GM23338 (cell line): ENCODE results near the gene GPC6. TPM values are rescaled to one million over a fixed set of nuclear protein-coding genes. Genes with fewer than 3 reads are reported as not detected.

Experiments
- ATAC-seq: fragments of 200-7000 bp; cut with Tn5 transposase; 3 replicates; pipeline ENCODE4 v1.9.1; 2020
- DNase-seq: peaks from one replicate; pipeline ENCODE4 v3.0.0-alpha.2; 2015; ENCODE audit warnings: low spot score
- H2AFZ ChIP-seq: fragments of 200-600 bp; sonication (generic); 2 replicates; pipeline ENCODE4 v1.8.0; 2016; ENCODE audit warnings: antibody characterized with exemption, mild to moderate bottlenecking, moderate library complexity
- H3F3A ChIP-seq: fragments of 200-600 bp; sonication (generic); replicated peaks from 2 replicates; pipeline ENCODE4 v1.8.0; 2017; ENCODE audit warnings: antibody characterized with exemption, mixed run types, low read depth
- H3K27ac ChIP-seq: fragments of 200-600 bp; sonication (generic); 2 replicates; pipeline ENCODE4 v1.6.1; 2016; ENCODE audit warnings: low read depth
- H3K27me3 ChIP-seq: fragments of 200-600 bp; sonication (generic); 2 replicates; pipeline ENCODE4 v1.8.0; 2016; ENCODE audit warnings: mild to moderate bottlenecking, mixed run types, moderate library complexity; ENCODE audit not compliant: insufficient read depth
- H3K36me3 ChIP-seq: fragments of 200-600 bp; sonication (generic); 2 replicates; pipeline ENCODE4 v1.8.0; 2016; ENCODE audit warnings: mild to moderate bottlenecking; ENCODE audit not compliant: insufficient read depth
- H3K4me1 ChIP-seq: fragments of 200-600 bp; sonication (generic); 2 replicates; pipeline ENCODE4 v1.8.0; 2016; ENCODE audit warnings: mild to moderate bottlenecking, moderate library complexity; ENCODE audit not compliant: insufficient read depth
- H3K4me2 ChIP-seq: fragments of 200-600 bp; sonication (generic); 2 replicates; pipeline ENCODE4 v1.7.1; 2017; ENCODE audit warnings: mixed run types
- H3K4me3 ChIP-seq: fragments of 200-600 bp; sonication (generic); 2 replicates; pipeline ENCODE4 v1.6.1; 2016; ENCODE audit warnings: mixed run types
- H3K79me2 ChIP-seq: fragments of 200-600 bp; sonication (generic); replicated peaks from 2 replicates; pipeline ENCODE4 v1.8.0; 2017; ENCODE audit warnings: mild to moderate bottlenecking; ENCODE audit not compliant: insufficient read depth
- H3K9me2 ChIP-seq: fragments of 200-600 bp; sonication (generic); 2 replicates; pipeline ENCODE4 v1.8.0; 2017; ENCODE audit not compliant: insufficient read depth
- H4K20me1 ChIP-seq: fragments of 200-600 bp; sonication (generic); replicated peaks from 2 replicates; pipeline ENCODE4 v1.8.0; 2017; ENCODE audit warnings: mild to moderate bottlenecking; ENCODE audit not compliant: insufficient read depth
- H3K27ac Mint-ChIP-seq: 2 replicates; pipeline ENCODE4 v1.8.0; 2020; ENCODE audit warnings: inconsistent platforms, mild to moderate bottlenecking, moderate library complexity, mixed read lengths
- H3K27me3 Mint-ChIP-seq: 3 replicates; pipeline ENCODE4 v1.8.0; 2022; ENCODE audit warnings: low read depth, mild to moderate bottlenecking, moderate library complexity, mixed read lengths, inconsistent platforms; ENCODE audit not compliant: insufficient read depth, poor library complexity
- H3K36me3 Mint-ChIP-seq: 3 replicates; pipeline ENCODE4 v1.8.0; 2021; ENCODE audit warnings: low read depth, mild to moderate bottlenecking, inconsistent platforms, moderate library complexity, mixed read lengths
- H3K4me1 Mint-ChIP-seq: 3 replicates; pipeline ENCODE4 v1.8.0; 2020; ENCODE audit warnings: mild to moderate bottlenecking, inconsistent platforms, mixed read lengths
- H3K4me3 Mint-ChIP-seq: 3 replicates; pipeline ENCODE4 v1.8.0; 2021; ENCODE audit warnings: moderate library complexity, mild to moderate bottlenecking, inconsistent platforms, mixed read lengths
- H3K9me3 Mint-ChIP-seq: 3 replicates; pipeline ENCODE4 v1.8.0; 2020; ENCODE audit warnings: moderate library complexity, mild to moderate bottlenecking, inconsistent platforms, mixed read lengths
- EZH2 ChIP-seq: fragments of 200-600 bp; sonication (generic); IDR thresholded peaks from one replicate; pipeline ENCODE4 v1.8.0; 2017; ENCODE audit warnings: antibody characterized with exemption, mild to moderate bottlenecking, low read depth; ENCODE audit not compliant: unreplicated experiment
- EZH2phosphoT487 ChIP-seq: fragments of 200-600 bp; sonication (generic); IDR thresholded peaks from one replicate; pipeline ENCODE4 v1.8.1; 2018; ENCODE audit warnings: antibody characterized with exemption; ENCODE audit not compliant: unreplicated experiment
- NANOG ChIP-seq: IDR thresholded peaks from 2 replicates; pipeline ENCODE4 v1.6.1; 2016; ENCODE audit warnings: antibody characterized with exemption, borderline replicate concordance
- STAT1 ChIP-seq: IDR thresholded peaks from one replicate; pipeline ENCODE4 v1.6.1; 2016; ENCODE audit warnings: antibody characterized with exemption; ENCODE audit not compliant: unreplicated experiment
- ZNF114 ChIP-seq: fragments of 250-450 bp; sonication (Bioruptor Pico); IDR thresholded peaks from 2 replicates; pipeline ENCODE4 v1.5.0; 2020; ENCODE audit warnings: mild to moderate bottlenecking, moderate library complexity
- polyA plus RNA-seq: library from polyadenylated mRNA; unstranded; fragments of >200 nt; fragmentation: Nextera tagmentation; extraction: Ambion mirVana; gene quantifications from 2 replicates; pipeline ENCODE4 v1.2.1, GENCODE V29; 2016
- total RNA-seq: library from RNA; depleted of rRNA; stranded (reverse); fragments of >200 nt; shearing (Covaris generic); gene quantifications from 2 replicates; pipeline ENCODE4 v1.2.3, GENCODE V29; 2014
- TF ChIP-seq, protein P1 (sequence below): IDR thresholded peaks from 2 replicates; pipeline ENCODE4 v1.6.1; 2016; ENCODE audit warnings: antibody characterized with exemption
- TF ChIP-seq, protein P2 (sequence below): fragments of 250-450 bp; sonication (Bioruptor Pico); IDR thresholded peaks from 2 replicates; pipeline ENCODE4 v1.5.0; 2020; ENCODE audit warnings: mild to moderate bottlenecking, moderate library complexity
- TF ChIP-seq, protein P3 (sequence below): IDR thresholded peaks from one replicate; pipeline ENCODE4 v1.6.1; 2018; ENCODE audit warnings: antibody characterized with exemption; ENCODE audit not compliant: unreplicated experiment

GPC6 gene
- total and polyA plus RNA-seq, 2 experiments from 2014 or later = 6.4 to 28.6 TPM

DNA sequence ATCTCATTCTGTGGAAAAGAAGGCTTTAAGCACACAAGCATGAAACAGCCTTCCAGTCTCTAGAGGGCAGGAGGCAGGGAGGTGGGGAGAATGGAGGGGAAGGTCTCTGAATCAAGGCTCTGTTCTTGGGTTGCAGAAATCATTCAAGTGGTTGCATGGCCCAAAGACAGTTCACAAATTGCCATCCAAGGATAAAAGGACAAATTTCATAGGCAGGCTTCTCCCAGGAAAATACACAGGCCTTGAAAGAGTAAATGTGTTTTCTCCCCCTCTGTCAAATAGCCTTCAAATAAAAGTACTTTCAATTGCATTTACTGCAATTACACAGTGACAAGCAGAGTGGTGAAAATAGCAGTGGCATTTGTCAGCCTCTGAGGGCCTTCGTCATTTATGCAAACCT is 802.0 kb downstream of the GPC6 start:
- Mint-ChIP-seq H3K27ac (no peak overlapping the region), H3K36me3 (no peaks in the 10 kb centered on the region), H3K27me3 (peaks cover 2% of the 10 kb centered on the region), H3K4me3 (no peak overlapping the region), H3K4me1 (peaks cover 14% of the 10 kb centered on the region), H3K9me3 (no peaks in the 10 kb centered on the region)
- Histone ChIP-seq H3K27ac (no peak overlapping the region), H3K4me3 (no peak overlapping the region), H3F3A (no peaks in the 10 kb centered on the region), H2AFZ (no peak overlapping the region), H3K4me1 (peaks cover 8% of the 10 kb centered on the region), H4K20me1 (no peaks in the 10 kb centered on the region), H3K79me2 (no peaks in the 10 kb centered on the region), H3K36me3 (no peaks in the 10 kb centered on the region), H3K27me3 (no peaks in the 10 kb centered on the region), H3K4me2 (no peak overlapping the region), H3K9me2 (no peaks in the 10 kb centered on the region)
- ATAC-seq (peak; percentile 31; the same call in 1 of the 3 replicates), DNase-seq (no peak)
- TF ChIP-seq, protein P1, sequence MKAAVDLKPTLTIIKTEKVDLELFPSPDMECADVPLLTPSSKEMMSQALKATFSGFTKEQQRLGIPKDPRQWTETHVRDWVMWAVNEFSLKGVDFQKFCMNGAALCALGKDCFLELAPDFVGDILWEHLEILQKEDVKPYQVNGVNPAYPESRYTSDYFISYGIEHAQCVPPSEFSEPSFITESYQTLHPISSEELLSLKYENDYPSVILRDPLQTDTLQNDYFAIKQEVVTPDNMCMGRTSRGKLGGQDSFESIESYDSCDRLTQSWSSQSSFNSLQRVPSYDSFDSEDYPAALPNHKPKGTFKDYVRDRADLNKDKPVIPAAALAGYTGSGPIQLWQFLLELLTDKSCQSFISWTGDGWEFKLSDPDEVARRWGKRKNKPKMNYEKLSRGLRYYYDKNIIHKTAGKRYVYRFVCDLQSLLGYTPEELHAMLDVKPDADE = no peak
- TF ChIP-seq, protein P2, sequence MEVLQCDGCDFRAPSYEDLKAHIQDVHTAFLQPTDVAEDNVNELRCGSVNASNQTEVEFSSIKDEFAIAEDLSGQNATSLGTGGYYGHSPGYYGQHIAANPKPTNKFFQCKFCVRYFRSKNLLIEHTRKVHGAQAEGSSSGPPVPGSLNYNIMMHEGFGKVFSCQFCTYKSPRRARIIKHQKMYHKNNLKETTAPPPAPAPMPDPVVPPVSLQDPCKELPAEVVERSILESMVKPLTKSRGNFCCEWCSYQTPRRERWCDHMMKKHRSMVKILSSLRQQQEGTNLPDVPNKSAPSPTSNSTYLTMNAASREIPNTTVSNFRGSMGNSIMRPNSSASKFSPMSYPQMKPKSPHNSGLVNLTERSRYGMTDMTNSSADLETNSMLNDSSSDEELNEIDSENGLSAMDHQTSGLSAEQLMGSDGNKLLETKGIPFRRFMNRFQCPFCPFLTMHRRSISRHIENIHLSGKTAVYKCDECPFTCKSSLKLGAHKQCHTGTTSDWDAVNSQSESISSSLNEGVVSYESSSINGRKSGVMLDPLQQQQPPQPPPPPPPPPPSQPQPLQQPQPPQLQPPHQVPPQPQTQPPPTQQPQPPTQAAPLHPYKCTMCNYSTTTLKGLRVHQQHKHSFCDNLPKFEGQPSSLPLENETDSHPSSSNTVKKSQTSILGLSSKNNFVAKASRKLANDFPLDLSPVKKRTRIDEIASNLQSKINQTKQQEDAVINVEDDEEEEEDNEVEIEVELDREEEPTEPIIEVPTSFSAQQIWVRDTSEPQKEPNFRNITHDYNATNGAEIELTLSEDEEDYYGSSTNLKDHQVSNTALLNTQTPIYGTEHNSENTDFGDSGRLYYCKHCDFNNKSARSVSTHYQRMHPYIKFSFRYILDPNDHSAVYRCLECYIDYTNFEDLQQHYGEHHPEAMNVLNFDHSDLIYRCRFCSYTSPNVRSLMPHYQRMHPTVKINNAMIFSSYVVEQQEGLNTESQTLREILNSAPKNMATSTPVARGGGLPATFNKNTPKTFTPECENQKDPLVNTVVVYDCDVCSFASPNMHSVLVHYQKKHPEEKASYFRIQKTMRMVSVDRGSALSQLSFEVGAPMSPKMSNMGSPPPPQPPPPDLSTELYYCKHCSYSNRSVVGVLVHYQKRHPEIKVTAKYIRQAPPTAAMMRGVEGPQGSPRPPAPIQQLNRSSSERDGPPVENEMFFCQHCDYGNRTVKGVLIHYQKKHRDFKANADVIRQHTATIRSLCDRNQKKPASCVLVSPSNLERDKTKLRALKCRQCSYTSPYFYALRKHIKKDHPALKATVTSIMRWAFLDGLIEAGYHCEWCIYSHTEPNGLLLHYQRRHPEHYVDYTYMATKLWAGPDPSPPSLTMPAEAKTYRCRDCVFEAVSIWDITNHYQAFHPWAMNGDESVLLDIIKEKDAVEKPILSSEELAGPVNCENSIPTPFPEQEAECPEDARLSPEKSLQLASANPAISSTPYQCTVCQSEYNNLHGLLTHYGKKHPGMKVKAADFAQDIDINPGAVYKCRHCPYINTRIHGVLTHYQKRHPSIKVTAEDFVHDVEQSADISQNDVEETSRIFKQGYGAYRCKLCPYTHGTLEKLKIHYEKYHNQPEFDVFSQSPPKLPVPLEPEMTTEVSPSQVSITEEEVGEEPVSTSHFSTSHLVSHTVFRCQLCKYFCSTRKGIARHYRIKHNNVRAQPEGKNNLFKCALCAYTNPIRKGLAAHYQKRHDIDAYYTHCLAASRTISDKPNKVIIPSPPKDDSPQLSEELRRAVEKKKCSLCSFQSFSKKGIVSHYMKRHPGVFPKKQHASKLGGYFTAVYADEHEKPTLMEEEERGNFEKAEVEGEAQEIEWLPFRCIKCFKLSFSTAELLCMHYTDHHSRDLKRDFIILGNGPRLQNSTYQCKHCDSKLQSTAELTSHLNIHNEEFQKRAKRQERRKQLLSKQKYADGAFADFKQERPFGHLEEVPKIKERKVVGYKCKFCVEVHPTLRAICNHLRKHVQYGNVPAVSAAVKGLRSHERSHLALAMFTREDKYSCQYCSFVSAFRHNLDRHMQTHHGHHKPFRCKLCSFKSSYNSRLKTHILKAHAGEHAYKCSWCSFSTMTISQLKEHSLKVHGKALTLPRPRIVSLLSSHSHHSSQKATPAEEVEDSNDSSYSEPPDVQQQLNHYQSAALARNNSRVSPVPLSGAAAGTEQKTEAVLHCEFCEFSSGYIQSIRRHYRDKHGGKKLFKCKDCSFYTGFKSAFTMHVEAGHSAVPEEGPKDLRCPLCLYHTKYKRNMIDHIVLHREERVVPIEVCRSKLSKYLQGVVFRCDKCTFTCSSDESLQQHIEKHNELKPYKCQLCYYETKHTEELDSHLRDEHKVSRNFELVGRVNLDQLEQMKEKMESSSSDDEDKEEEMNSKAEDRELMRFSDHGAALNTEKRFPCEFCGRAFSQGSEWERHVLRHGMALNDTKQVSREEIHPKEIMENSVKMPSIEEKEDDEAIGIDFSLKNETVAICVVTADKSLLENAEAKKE (CRISPR knock-in tag) = no peak
- TF ChIP-seq ZNF114 = no peak

DNA sequence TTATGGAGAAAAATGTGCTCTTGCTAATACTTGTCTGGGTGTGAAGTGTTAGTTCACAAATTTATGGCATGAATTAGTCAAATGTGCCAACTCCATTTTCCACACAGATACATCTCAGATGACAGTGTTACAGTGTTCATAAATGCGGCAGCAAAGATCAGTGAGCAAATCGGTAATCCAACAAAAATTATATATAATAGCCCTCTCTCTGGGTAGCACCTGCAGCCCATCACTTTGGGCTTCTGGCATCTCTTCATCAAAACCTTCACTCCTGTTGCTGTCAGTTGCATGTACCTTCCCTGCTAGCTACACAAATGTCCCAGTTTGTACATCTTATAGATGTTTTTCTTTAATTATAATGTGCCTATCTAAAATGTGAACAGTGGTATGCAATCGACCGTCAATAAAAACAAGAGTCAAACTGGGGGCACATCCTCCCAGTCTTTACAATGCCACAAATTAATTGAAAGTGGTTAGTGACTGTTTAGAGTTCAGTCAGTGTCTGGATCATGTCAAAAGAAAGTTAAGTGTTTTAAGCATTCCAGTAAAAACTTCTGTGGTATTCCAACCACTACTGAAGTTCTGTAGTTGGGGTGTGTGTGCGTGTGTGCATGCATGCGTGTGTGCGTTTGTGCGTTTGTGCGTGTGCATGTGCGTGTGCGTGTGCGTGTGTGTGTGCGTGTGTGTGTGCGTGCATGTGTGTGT is 804.0 kb downstream of the GPC6 start:
- H2AFZ ChIP-seq = no peak overlapping the region
- H3K79me2 ChIP-seq = no peaks in the 10 kb centered on the region
- Mint-ChIP-seq H3K4me1 (peaks cover 25% of the 10 kb centered on the region), H3K4me3 (no peak overlapping the region), H3K9me3 (no peaks in the 10 kb centered on the region), H3K36me3 (no peaks in the 10 kb centered on the region), H3K27ac (no peak overlapping the region), H3K27me3 (peaks cover 2% of the 10 kb centered on the region)
- no peak overlapping the region for H3K4me3 ChIP-seq
- peaks cover 20% of the 10 kb centered on the region for H3K4me1 ChIP-seq
- no peaks in the 10 kb centered on the region for H3K36me3 ChIP-seq
- ATAC-seq = no peak
- no peak for DNase-seq
- H3K27ac ChIP-seq = no peak overlapping the region
- H3F3A ChIP-seq = no peaks in the 10 kb centered on the region
- H3K4me2 ChIP-seq = no peak overlapping the region
- no peaks in the 10 kb centered on the region for H4K20me1 ChIP-seq
- H3K9me2 ChIP-seq = no peaks in the 10 kb centered on the region
- H3K27me3 ChIP-seq = no peaks in the 10 kb centered on the region
- no peak for TF ChIP-seq EZH2
- no peak for TF ChIP-seq STAT1
- no peak for TF ChIP-seq EZH2phosphoT487
- TF ChIP-seq, protein P1 = no peak
- TF ChIP-seq, protein P3, sequence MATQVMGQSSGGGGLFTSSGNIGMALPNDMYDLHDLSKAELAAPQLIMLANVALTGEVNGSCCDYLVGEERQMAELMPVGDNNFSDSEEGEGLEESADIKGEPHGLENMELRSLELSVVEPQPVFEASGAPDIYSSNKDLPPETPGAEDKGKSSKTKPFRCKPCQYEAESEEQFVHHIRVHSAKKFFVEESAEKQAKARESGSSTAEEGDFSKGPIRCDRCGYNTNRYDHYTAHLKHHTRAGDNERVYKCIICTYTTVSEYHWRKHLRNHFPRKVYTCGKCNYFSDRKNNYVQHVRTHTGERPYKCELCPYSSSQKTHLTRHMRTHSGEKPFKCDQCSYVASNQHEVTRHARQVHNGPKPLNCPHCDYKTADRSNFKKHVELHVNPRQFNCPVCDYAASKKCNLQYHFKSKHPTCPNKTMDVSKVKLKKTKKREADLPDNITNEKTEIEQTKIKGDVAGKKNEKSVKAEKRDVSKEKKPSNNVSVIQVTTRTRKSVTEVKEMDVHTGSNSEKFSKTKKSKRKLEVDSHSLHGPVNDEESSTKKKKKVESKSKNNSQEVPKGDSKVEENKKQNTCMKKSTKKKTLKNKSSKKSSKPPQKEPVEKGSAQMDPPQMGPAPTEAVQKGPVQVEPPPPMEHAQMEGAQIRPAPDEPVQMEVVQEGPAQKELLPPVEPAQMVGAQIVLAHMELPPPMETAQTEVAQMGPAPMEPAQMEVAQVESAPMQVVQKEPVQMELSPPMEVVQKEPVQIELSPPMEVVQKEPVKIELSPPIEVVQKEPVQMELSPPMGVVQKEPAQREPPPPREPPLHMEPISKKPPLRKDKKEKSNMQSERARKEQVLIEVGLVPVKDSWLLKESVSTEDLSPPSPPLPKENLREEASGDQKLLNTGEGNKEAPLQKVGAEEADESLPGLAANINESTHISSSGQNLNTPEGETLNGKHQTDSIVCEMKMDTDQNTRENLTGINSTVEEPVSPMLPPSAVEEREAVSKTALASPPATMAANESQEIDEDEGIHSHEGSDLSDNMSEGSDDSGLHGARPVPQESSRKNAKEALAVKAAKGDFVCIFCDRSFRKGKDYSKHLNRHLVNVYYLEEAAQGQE = no peak
- TF ChIP-seq NANOG = no peak
